ENCODE results near the gene VWA5B2.

DNA sequence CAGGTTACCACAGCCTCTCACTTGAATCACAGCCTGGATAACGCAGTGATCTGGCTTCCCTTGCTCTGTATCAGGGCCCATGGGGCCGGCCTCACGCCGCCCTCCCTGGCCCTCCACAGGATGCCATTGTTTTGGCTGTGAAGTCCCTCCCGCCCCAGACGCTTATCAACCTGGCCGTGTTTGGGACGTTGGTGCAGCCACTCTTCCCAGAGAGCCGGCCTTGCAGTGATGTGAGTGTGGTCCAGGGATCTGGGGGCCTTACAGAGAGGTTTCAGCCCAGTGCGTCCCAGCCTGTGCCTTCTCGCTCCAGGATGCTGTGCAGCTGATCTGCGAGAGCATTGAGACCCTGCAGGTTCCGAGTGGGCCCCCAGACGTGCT is 6.6 kb downstream of the VWA5B2 start:
- no peak for TF ChIP-seq SP1 (IDR thresholded peaks at IDR 0.05; ENCODE audit: low read depth)
- TF ChIP-seq, protein P1, sequence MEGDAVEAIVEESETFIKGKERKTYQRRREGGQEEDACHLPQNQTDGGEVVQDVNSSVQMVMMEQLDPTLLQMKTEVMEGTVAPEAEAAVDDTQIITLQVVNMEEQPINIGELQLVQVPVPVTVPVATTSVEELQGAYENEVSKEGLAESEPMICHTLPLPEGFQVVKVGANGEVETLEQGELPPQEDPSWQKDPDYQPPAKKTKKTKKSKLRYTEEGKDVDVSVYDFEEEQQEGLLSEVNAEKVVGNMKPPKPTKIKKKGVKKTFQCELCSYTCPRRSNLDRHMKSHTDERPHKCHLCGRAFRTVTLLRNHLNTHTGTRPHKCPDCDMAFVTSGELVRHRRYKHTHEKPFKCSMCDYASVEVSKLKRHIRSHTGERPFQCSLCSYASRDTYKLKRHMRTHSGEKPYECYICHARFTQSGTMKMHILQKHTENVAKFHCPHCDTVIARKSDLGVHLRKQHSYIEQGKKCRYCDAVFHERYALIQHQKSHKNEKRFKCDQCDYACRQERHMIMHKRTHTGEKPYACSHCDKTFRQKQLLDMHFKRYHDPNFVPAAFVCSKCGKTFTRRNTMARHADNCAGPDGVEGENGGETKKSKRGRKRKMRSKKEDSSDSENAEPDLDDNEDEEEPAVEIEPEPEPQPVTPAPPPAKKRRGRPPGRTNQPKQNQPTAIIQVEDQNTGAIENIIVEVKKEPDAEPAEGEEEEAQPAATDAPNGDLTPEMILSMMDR (IDR thresholded peaks at IDR 0.05 in 2 of 3, conservative IDR thresholded peaks at IDR 0.05 in 1 of 3; ENCODE audit: borderline replicate concordance in 1 of 3, insufficient read depth in 1 of 3, low read depth in 2 of 3, low read length in 2 of 3), result no peak
- TF ChIP-seq POLR2AphosphoS5 (IDR thresholded peaks at IDR 0.05; ENCODE audit: low read depth, low read length), result no peak
- no peak for TF ChIP-seq EZH2phosphoT487 (IDR thresholded peaks at IDR 0.05; ENCODE audit: borderline replicate concordance)
- TF ChIP-seq YY1 (IDR thresholded peaks at IDR 0.05; ENCODE audit: extremely low read depth, insufficient replicate concordance, low read depth, low read length), result no peak
- no peak for TF ChIP-seq POLR2A (IDR thresholded peaks at IDR 0.05; ENCODE audit: borderline replicate concordance, extremely low read depth, insufficient read depth, insufficient read length)
- TF ChIP-seq FOSL1 (IDR thresholded peaks at IDR 0.05; ENCODE audit: low read depth), result no peak
- TF ChIP-seq, protein P2, sequence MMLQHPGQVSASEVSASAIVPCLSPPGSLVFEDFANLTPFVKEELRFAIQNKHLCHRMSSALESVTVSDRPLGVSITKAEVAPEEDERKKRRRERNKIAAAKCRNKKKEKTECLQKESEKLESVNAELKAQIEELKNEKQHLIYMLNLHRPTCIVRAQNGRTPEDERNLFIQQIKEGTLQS (IDR thresholded peaks at IDR 0.05), result no peak
- no peak for TF ChIP-seq RAD21 (IDR thresholded peaks at IDR 0.05; ENCODE audit: low read depth)
- TF ChIP-seq, protein P3, sequence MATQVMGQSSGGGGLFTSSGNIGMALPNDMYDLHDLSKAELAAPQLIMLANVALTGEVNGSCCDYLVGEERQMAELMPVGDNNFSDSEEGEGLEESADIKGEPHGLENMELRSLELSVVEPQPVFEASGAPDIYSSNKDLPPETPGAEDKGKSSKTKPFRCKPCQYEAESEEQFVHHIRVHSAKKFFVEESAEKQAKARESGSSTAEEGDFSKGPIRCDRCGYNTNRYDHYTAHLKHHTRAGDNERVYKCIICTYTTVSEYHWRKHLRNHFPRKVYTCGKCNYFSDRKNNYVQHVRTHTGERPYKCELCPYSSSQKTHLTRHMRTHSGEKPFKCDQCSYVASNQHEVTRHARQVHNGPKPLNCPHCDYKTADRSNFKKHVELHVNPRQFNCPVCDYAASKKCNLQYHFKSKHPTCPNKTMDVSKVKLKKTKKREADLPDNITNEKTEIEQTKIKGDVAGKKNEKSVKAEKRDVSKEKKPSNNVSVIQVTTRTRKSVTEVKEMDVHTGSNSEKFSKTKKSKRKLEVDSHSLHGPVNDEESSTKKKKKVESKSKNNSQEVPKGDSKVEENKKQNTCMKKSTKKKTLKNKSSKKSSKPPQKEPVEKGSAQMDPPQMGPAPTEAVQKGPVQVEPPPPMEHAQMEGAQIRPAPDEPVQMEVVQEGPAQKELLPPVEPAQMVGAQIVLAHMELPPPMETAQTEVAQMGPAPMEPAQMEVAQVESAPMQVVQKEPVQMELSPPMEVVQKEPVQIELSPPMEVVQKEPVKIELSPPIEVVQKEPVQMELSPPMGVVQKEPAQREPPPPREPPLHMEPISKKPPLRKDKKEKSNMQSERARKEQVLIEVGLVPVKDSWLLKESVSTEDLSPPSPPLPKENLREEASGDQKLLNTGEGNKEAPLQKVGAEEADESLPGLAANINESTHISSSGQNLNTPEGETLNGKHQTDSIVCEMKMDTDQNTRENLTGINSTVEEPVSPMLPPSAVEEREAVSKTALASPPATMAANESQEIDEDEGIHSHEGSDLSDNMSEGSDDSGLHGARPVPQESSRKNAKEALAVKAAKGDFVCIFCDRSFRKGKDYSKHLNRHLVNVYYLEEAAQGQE (IDR thresholded peaks at IDR 0.05; ENCODE audit: low read depth), result no peak
